ENCODE measurements around the gene SUSD1. TPM values are rescaled to one million over a fixed set of nuclear protein-coding genes. Genes with fewer than 3 reads are reported as not detected.

SUSD1 gene
- total RNA-seq = 12.9 and 15.7 TPM in 2 replicates

GRCh38 chr9:112174965-112175795 lies at the start of gene SUSD1:
Gene SUSD1 (minus strand): TSS chr9:112175297. CDS start chr9:112175235, 62 bp downstream.
- peaks cover under 1% of the 10 kb centered on the region for H3K36me3 Mint-ChIP-seq (ENCODE audit: low read depth)
- peak within 1 kb of the TSS; percentile 63 for H3K27ac Mint-ChIP-seq
- POLR2A ChIA-PET = interaction anchor here (0.5 to 2.4 kb wide), 4 partner anchors 11 to 101 kb away, joined by 3 to 10 read pairs (median 4); no protein-coding TSS in a partner anchor
- CTCF ChIA-PET = interaction anchor here (1.1 to 1.6 kb wide), 2 partner anchors 12 to 249 kb away, joined by 3 to 5 read pairs; no protein-coding TSS in a partner anchor
- DNase-seq (peak; percentile 50), ATAC-seq (ENCODE audit: low read depth) (peak; percentile 60)
- H3K4me1 Mint-ChIP-seq = peaks cover 40% of the 10 kb centered on the region
- no peak for TF ChIP-seq CTCF (IDR thresholded peaks at IDR 0.05)
- intact Hi-C loops (cut with micrococcal nuclease) = loop anchor here (1.0 to 5.0 kb wide), 5 partner anchors 13 to 158 kb away; partner anchors contain the start of gene PTBP3
- no peaks in the 10 kb centered on the region for H3K9me3 Mint-ChIP-seq
- peak within 1 kb of the TSS; percentile 85 for H3K4me3 Mint-ChIP-seq
- H3K27me3 Mint-ChIP-seq = no peaks in the 10 kb centered on the region

GRCh38 chr9:112224401-112225289 lies 49.5 kb upstream of the SUSD1 start:
- DNase-seq = no peak
- no peak for TF ChIP-seq CTCF (IDR thresholded peaks at IDR 0.05)
- Mint-ChIP-seq H3K9me3 (no peaks in the 10 kb centered on the region), H3K4me1 (peaks cover 4% of the 10 kb centered on the region), H3K36me3 (ENCODE audit: low read depth) (peaks cover 79% of the 10 kb centered on the region), H3K4me3 (no peak overlapping the region), H3K27ac (peak overlapping the region; percentile 38), H3K27me3 (no peaks in the 10 kb centered on the region)
- CTCF ChIA-PET = interaction anchor here (1.4 kb wide), 1 partner anchor 16 kb away, joined by 3 read pairs; no protein-coding TSS in a partner anchor
- no peak for ATAC-seq (ENCODE audit: low read depth)
- POLR2A ChIA-PET = no interaction called here
- intact Hi-C loops (cut with micrococcal nuclease) = no loop called here

- Mint-ChIP-seq H3K4me1 (peaks cover 20% of the 10 kb centered on the region), H3K27ac (peak overlapping the region; percentile 26), H3K36me3 (ENCODE audit: low read depth) (peaks cover 75% of the 10 kb centered on the region), H3K4me3 (peak overlapping the region; percentile 1), H3K27me3 (no peaks in the 10 kb centered on the region), H3K9me3 (no peaks in the 10 kb centered on the region)
- ChIA-PET POLR2A (interaction anchor here (0.5 to 0.6 kb wide), 2 partner anchors 78 to 103 kb away, joined by 3 read pairs; no protein-coding TSS in a partner anchor), CTCF (interaction anchor here (1.9 kb wide), 1 partner anchor 121 kb away, joined by 5 read pairs; no protein-coding TSS in a partner anchor)
- intact Hi-C loops (cut with micrococcal nuclease) = loop anchor here (1.0 to 5.0 kb wide), 3 partner anchors 47 to 122 kb away; partner anchors contain the start of gene PTBP3
- TF ChIP-seq CTCF (IDR thresholded peaks at IDR 0.05) = no peak
- ATAC-seq (ENCODE audit: low read depth) (peak; percentile 66), DNase-seq (no peak)
These were observed 43.8 kb upstream of the SUSD1 start for GRCh38 chr9:112218908-112219307.

- DNase-seq (no peak), ATAC-seq (ENCODE audit: low read depth) (no peak)
- ChIA-PET POLR2A (no interaction called here), CTCF (no interaction called here)
- no peaks in the 10 kb centered on the region for H3K27me3 Mint-ChIP-seq
- H3K9me3 Mint-ChIP-seq = peaks cover 12% of the 10 kb centered on the region
- H3K4me1 Mint-ChIP-seq = peaks cover under 1% of the 10 kb centered on the region
- peaks cover 79% of the 10 kb centered on the region for H3K36me3 Mint-ChIP-seq (ENCODE audit: low read depth)
- intact Hi-C loops (cut with micrococcal nuclease) = no loop called here
- TF ChIP-seq CTCF (IDR thresholded peaks at IDR 0.05) = no peak
- H3K27ac Mint-ChIP-seq = no peak overlapping the region
- H3K4me3 Mint-ChIP-seq = no peak overlapping the region
These were observed 37.8 kb upstream of the SUSD1 start for GRCh38 chr9:112212926-112213325.

Data from activated B cell treated with CpG ODN at 0.5 μM for 24 hours (primary cell).